ENCODE data around the gene MAST2. TPM values are rescaled to one million over a fixed set of nuclear protein-coding genes. Genes with fewer than 3 reads are reported as not detected.
"Not testable (repeated sequence)": the region's sequence is repeated elsewhere in the genome, so short reads cannot be mapped to it uniquely, and the experiment has no call there.

Gene MAST2
- total and polyA plus RNA-seq, 11 donors, result 56.8 to 123 (median 79.7) TPM

- ATAC-seq, result no peak
Observed at GRCh38 chr1:45870500-45870899, 67.1 kb downstream of the MAST2 start.

DNA sequence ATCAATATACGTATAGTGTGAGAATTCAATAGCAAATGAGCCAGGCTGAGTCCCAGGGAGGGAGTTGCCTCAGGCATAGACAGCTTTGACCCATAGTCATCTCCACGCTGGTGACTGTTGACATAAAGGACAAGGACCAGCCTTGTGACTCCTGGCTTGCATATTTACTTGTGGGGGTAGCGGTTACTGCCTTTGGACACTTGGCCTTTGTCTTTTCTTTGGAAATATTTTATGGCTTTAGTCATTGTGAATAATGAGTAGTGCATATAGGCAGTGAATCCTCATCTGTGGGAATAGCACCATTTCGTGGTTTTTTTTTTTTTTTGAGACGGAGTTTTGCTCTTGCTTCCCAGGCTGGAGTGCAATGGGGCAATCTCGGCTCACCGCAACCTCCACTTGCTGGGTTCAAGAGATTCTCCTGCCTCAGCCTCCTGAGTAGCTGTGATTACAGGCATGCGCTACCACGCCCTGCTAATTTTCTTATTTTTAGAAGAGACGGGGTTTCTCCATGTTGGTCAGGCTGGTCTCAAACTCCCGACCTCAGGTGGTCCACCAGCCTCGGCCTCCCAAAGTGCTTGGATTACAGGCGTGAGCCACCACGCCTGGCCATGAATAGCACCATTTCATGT lies 68.9 kb downstream of the MAST2 start:
- not testable (repeated sequence) for H3K36me3 ChIP-seq, H3K27me3 ChIP-seq, H3K4me1 ChIP-seq, H3K27ac ChIP-seq, H3K9me3 ChIP-seq, H3K4me3 ChIP-seq, ATAC-seq, DNase-seq
- intact Hi-C loops (cut with DNase I), result loop anchor here in 1 of 10 donors (10.0 kb wide), 1 partner anchor 117 kb away; the partner anchor contains the start of gene IPP
- 90 to 96% (median 95%) methylated on average over 14 of the region's 14 CpGs for WGBS, 4 donors

More at GRCh38 chr1:45870500-45870899, 67.1 kb downstream of the MAST2 start:
- 97 to 99% (median 98%) methylated on average over 6 of the region's 6 CpGs for WGBS, 4 donors
- Histone ChIP-seq H3K4me3 (no peak overlapping the region), H3K36me3 (no peaks in the 10 kb centered on the region), H3K27me3 (no peaks in the 10 kb centered on the region), H3K9me3 (no peaks in the 10 kb centered on the region), H3K4me1 (peaks cover 0 to 7% (median 0%) of the 10 kb centered on the region in 12 donors), H3K27ac (no peak overlapping the region)
- no peak for DNase-seq
- intact Hi-C loops (cut with DNase I), result loop anchor here in 1 of 10 donors (10.0 kb wide), 1 partner anchor 116 kb away; the partner anchor contains the start of gene IPP
- no peak for TF ChIP-seq POLR2A (IDR thresholded peaks at IDR 0.05)
- TF ChIP-seq, protein P1, sequence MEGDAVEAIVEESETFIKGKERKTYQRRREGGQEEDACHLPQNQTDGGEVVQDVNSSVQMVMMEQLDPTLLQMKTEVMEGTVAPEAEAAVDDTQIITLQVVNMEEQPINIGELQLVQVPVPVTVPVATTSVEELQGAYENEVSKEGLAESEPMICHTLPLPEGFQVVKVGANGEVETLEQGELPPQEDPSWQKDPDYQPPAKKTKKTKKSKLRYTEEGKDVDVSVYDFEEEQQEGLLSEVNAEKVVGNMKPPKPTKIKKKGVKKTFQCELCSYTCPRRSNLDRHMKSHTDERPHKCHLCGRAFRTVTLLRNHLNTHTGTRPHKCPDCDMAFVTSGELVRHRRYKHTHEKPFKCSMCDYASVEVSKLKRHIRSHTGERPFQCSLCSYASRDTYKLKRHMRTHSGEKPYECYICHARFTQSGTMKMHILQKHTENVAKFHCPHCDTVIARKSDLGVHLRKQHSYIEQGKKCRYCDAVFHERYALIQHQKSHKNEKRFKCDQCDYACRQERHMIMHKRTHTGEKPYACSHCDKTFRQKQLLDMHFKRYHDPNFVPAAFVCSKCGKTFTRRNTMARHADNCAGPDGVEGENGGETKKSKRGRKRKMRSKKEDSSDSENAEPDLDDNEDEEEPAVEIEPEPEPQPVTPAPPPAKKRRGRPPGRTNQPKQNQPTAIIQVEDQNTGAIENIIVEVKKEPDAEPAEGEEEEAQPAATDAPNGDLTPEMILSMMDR (IDR thresholded peaks at IDR 0.05), result no peak

GRCh38 chr1:45876000-45876617 lies 72.7 kb downstream of the MAST2 start:
- H3K4me3 ChIP-seq, result no peak overlapping the region
- DNase-seq, result no peak
- no peaks in the 10 kb centered on the region for H3K36me3 ChIP-seq
- peaks cover 0 to 7% (median 0%) of the 10 kb centered on the region in 12 donors for H3K4me1 ChIP-seq
- TF ChIP-seq, protein P1 (IDR thresholded peaks at IDR 0.05), result no peak
- no peak for TF ChIP-seq POLR2A (IDR thresholded peaks at IDR 0.05)
- H3K27ac ChIP-seq, result no peak overlapping the region
- 66 to 70% (median 68%) methylated on average over 2 of the region's 2 CpGs for WGBS, 4 donors
- no peaks in the 10 kb centered on the region for H3K27me3 ChIP-seq
- no peaks in the 10 kb centered on the region for H3K9me3 ChIP-seq
- intact Hi-C loops (cut with DNase I), result loop anchor here in 1 of 10 donors (10.0 kb wide), 1 partner anchor 121 kb away; the partner anchor contains the start of gene IPP
- ATAC-seq, result no peak

GRCh38 chr1:45877264-45877663 lies 73.9 kb downstream of the MAST2 start:
- DNase-seq (no peak), ATAC-seq (no peak)
- Histone ChIP-seq H3K27me3 (no peaks in the 10 kb centered on the region), H3K27ac (no peak overlapping the region), H3K4me3 (no peak overlapping the region), H3K36me3 (no peaks in the 10 kb centered on the region), H3K4me1 (peaks cover 0 to 4% (median 0%) of the 10 kb centered on the region in 12 donors), H3K9me3 (no peaks in the 10 kb centered on the region)
- 86 to 93% (median 88%) methylated on average over 4 of the region's 4 CpGs for WGBS, 4 donors
- TF ChIP-seq, protein P1 (IDR thresholded peaks at IDR 0.05), result no peak
- no peak for TF ChIP-seq POLR2A (IDR thresholded peaks at IDR 0.05)
- intact Hi-C loops (cut with DNase I), result loop anchor here in 1 of 10 donors (10.0 kb wide), 1 partner anchor 122 kb away; the partner anchor contains the start of gene IPP

Measured in heart left ventricle (tissue), 16 donors.